H9 (cell line): Measurements from ENCODE around the gene SPECC1L. TPM values are rescaled to one million over a fixed set of nuclear protein-coding genes. Genes with fewer than 3 reads are reported as not detected.
A peak's percentile ranks its signal among the peaks of the same experiment; 100 is the strongest.

Source experiments
- DNase-seq: peaks from one replicate; pipeline ENCODE4 v3.0.0-alpha.2; 2017
- H2AFZ ChIP-seq: one replicate; pipeline ENCODE4 v1.6.1; 2013; ENCODE audit warnings: mild to moderate bottlenecking, low read length, control low read depth, moderate library complexity
- H2AK5ac ChIP-seq: 2 replicates; pipeline ENCODE4 v1.6.1; 2013; ENCODE audit warnings: low read length, control low read depth, mixed read lengths; ENCODE audit not compliant: insufficient read length
- H2BK120ac ChIP-seq: one replicate; pipeline ENCODE4 v1.6.1; 2013; ENCODE audit warnings: low read depth, mild to moderate bottlenecking, low read length, control low read depth, inconsistent platforms; ENCODE audit not compliant: poor library complexity, severe bottlenecking
- H2BK12ac ChIP-seq: 2 replicates; pipeline ENCODE4 v1.6.1; 2013; ENCODE audit warnings: low read length, control low read depth, mixed read lengths, low read depth; ENCODE audit not compliant: insufficient read length
- H2BK15ac ChIP-seq: 2 replicates; pipeline ENCODE4 v1.6.1; 2013; ENCODE audit warnings: low read depth, low read length, control low read depth
- H2BK20ac ChIP-seq: one replicate; pipeline ENCODE4 v1.6.1; 2013; ENCODE audit warnings: low read depth, mild to moderate bottlenecking, low read length, control low read depth, inconsistent platforms; ENCODE audit not compliant: poor library complexity, severe bottlenecking
- H2BK5ac ChIP-seq: 2 replicates; pipeline ENCODE4 v1.6.1; 2013; ENCODE audit warnings: low read length, control low read depth, mixed read lengths; ENCODE audit not compliant: insufficient read length
- H3K14ac ChIP-seq: 2 replicates; pipeline ENCODE4 v1.6.1; 2013; ENCODE audit warnings: low read length, control low read depth; ENCODE audit not compliant: insufficient read depth
- H3K18ac ChIP-seq: 2 replicates; pipeline ENCODE4 v1.6.1; 2013; ENCODE audit warnings: low read depth, mild to moderate bottlenecking, mixed read lengths, low read length, control low read depth; ENCODE audit not compliant: insufficient read length
- H3K23ac ChIP-seq: 2 replicates; pipeline ENCODE4 v1.6.1; 2013; ENCODE audit warnings: low read length, control low read depth, mixed read lengths, low read depth; ENCODE audit not compliant: insufficient read length
- H3K23me2 ChIP-seq: 2 replicates; pipeline ENCODE4 v1.6.1; 2013; ENCODE audit warnings: low read depth, mild to moderate bottlenecking, mixed read lengths, low read length, control low read depth; ENCODE audit not compliant: insufficient read length, poor library complexity, severe bottlenecking
- H3K27ac ChIP-seq: 2 replicates; pipeline ENCODE4 v1.5.1; 2013; ENCODE audit warnings: low read length, control low read depth, mixed read lengths, low read depth; ENCODE audit not compliant: insufficient read length
- H3K27me3 ChIP-seq: 2 replicates; pipeline ENCODE4 v1.6.1; 2013; ENCODE audit warnings: low read length, control low read depth, inconsistent platforms; ENCODE audit not compliant: insufficient read depth
- H3K4ac ChIP-seq: 2 replicates; pipeline ENCODE4 v1.6.1; 2013; ENCODE audit warnings: low read depth, mild to moderate bottlenecking, control low read depth, inconsistent platforms, low read length, moderate library complexity
- H3K4me1 ChIP-seq: 2 replicates; pipeline ENCODE4 v1.6.1; 2013; ENCODE audit warnings: low read length, control low read depth, inconsistent platforms; ENCODE audit not compliant: insufficient read depth
- H3K4me2 ChIP-seq: 2 replicates; pipeline ENCODE4 v1.6.1; 2013; ENCODE audit warnings: low read length, control low read depth, mixed read lengths; ENCODE audit not compliant: insufficient read length, insufficient read depth
- H3K56ac ChIP-seq: 2 replicates; pipeline ENCODE4 v1.6.1; 2013; ENCODE audit warnings: low read depth, mild to moderate bottlenecking, mixed read lengths, low read length, control low read depth; ENCODE audit not compliant: insufficient read length
- H3K79me1 ChIP-seq: 2 replicates; pipeline ENCODE4 v1.6.1; 2013; ENCODE audit warnings: low read depth, mild to moderate bottlenecking, moderate library complexity, low read length, control low read depth, inconsistent platforms; ENCODE audit not compliant: insufficient read depth, poor library complexity, severe bottlenecking
- H3K79me2 ChIP-seq: 2 replicates; pipeline ENCODE4 v1.6.1; 2013; ENCODE audit warnings: low read length, control low read depth, inconsistent platforms; ENCODE audit not compliant: insufficient read depth
- H3K9ac ChIP-seq: 2 replicates; pipeline ENCODE4 v1.6.1; 2013; ENCODE audit warnings: low read length, control low read depth, mixed read lengths; ENCODE audit not compliant: insufficient read length; ENCODE audit errors: extremely low read depth
- H3K9me3 ChIP-seq: one replicate; pipeline ENCODE4 v1.6.1; 2013; ENCODE audit warnings: low read depth, low read length, inconsistent platforms; ENCODE audit not compliant: control insufficient read depth
- H3T11ph ChIP-seq: one replicate; pipeline ENCODE4 v1.6.1; 2013; ENCODE audit warnings: mild to moderate bottlenecking, low read length, control low read depth, inconsistent platforms
- H4K20me1 ChIP-seq: one replicate; pipeline ENCODE4 v1.6.1; 2013; ENCODE audit not compliant: control insufficient read depth, insufficient read length, insufficient read depth
- H4K5ac ChIP-seq: 2 replicates; pipeline ENCODE4 v1.6.1; 2013; ENCODE audit warnings: low read depth, mild to moderate bottlenecking, mixed read lengths, low read length, control low read depth; ENCODE audit not compliant: insufficient read length
- H4K8ac ChIP-seq: replicated peaks from 2 replicates; pipeline ENCODE4 v1.6.1; 2013; ENCODE audit warnings: low read length, control low read depth, mixed read lengths, low read depth; ENCODE audit not compliant: insufficient read length
- H4K91ac ChIP-seq: 2 replicates; pipeline ENCODE4 v1.6.1; 2013; ENCODE audit warnings: low read depth, mild to moderate bottlenecking, moderate library complexity, mixed read lengths, low read length, control low read depth; ENCODE audit not compliant: insufficient read length
- H3K27ac Mint-ChIP-seq, 3 experiments: 2 replicates in 2 of 3; 3 replicates in 1 of 3; pipeline ENCODE4 v1.8.0; 2020 to 2021; ENCODE audit warnings: mixed read lengths in 3 of 3, mild to moderate bottlenecking in 1 of 3, moderate library complexity in 1 of 3
- H3K27me3 Mint-ChIP-seq: 2 replicates; pipeline ENCODE4 v1.8.0; 2021; ENCODE audit warnings: low read depth, mild to moderate bottlenecking, moderate library complexity, mixed read lengths
- H3K36me3 Mint-ChIP-seq, 3 experiments: 2 replicates in 2 of 3; 3 replicates in 1 of 3; pipeline ENCODE4 v1.8.0; 2020 to 2021; ENCODE audit warnings: low read depth in 3 of 3, mixed read lengths in 3 of 3; ENCODE audit not compliant: insufficient read depth in 1 of 3
- H3K4me1 Mint-ChIP-seq, 2 experiments: 2 replicates each; pipeline ENCODE4 v1.8.0; 2020; ENCODE audit warnings: mixed read lengths in 2 of 2
- H3K4me3 Mint-ChIP-seq, 2 experiments: 2 replicates in 1 of 2; 3 replicates in 1 of 2; pipeline ENCODE4 v1.8.0; 2020 to 2021; ENCODE audit warnings: mild to moderate bottlenecking in 2 of 2, mixed read lengths in 2 of 2, moderate library complexity in 1 of 2
- H3K9me3 Mint-ChIP-seq, 2 experiments: 2 replicates in 1 of 2; 3 replicates in 1 of 2; pipeline ENCODE4 v1.8.0; 2020; ENCODE audit warnings: mild to moderate bottlenecking in 2 of 2, mixed read lengths in 2 of 2, moderate library complexity in 1 of 2
- WGBS: extraction: QIAGEN DNeasy Blood & Tissue Kit; methylation state at CpG from one replicate; pipeline ENCODE4 v1.1.7; 2013; ENCODE audit warnings: missing lambda C conversion rate, low lambda C conversion rate, mixed read lengths; ENCODE audit not compliant: insufficient read length; ENCODE audit errors: extremely low coverage; 5-methylcytosine and 5-hydroxymethylcytosine counted together
- total RNA-seq: library from RNA; stranded (reverse); gene quantifications from 2 replicates; pipeline ENCODE4 v1.2.1, GENCODE V29; 2021
- TF ChIP-seq, protein P1 (sequence below): fragments of 200-600 bp; sonication (generic); conservative IDR thresholded peaks from 3 replicates; pipeline ENCODE4 v1.8.0; 2021; ENCODE audit warnings: antibody characterized with exemption, mild to moderate bottlenecking

SPECC1L gene
- total RNA-seq, 1 experiment from 2014 or later = 57.1 TPM

- no peak overlapping the region for H4K91ac ChIP-seq
- no peaks in the 10 kb centered on the region for H3K27me3 ChIP-seq
- Mint-ChIP-seq H3K4me3 (no peak overlapping the region), H3K27me3 (no peaks in the 10 kb centered on the region), H3K4me1 (peaks cover 35 to 44% of the 10 kb centered on the region in 2 experiments), H3K36me3 (peaks cover 2 to 4% (median 3%) of the 10 kb centered on the region in 3 experiments; a peak in 2 of 7 replicates), H3K27ac (peak overlapping the region; percentile 33 to 72 (median 68); a peak in 6 of 7 replicates), H3K9me3 (no peaks in the 10 kb centered on the region)
- no peaks in the 10 kb centered on the region; the same call in 1 of the 2 replicates for H3K4me1 ChIP-seq
- no peaks in the 10 kb centered on the region for H3K23me2 ChIP-seq
- no peak overlapping the region for H3K56ac ChIP-seq
- no peak overlapping the region for H4K8ac ChIP-seq
- no peak overlapping the region for H3T11ph ChIP-seq
- no peak overlapping the region for H2BK120ac ChIP-seq
- no peaks in the 10 kb centered on the region for H4K20me1 ChIP-seq
- H2BK5ac ChIP-seq = no peak overlapping the region
- no peaks in the 10 kb centered on the region for H3K9me3 ChIP-seq
- H3K27ac ChIP-seq = no peak overlapping the region
- peaks cover 2% of the 10 kb centered on the region for H3K79me1 ChIP-seq
- H3K9ac ChIP-seq = no peak overlapping the region
- no peak overlapping the region for H2BK15ac ChIP-seq
- no peak overlapping the region for H2AK5ac ChIP-seq
- H2AFZ ChIP-seq = no peak overlapping the region
- no peak overlapping the region for H4K5ac ChIP-seq
- no CpG with 5 or more reads among the region's 2 CpGs for WGBS
- H3K18ac ChIP-seq = no peak overlapping the region
- no peak for DNase-seq
- no peak overlapping the region for H2BK12ac ChIP-seq
- peaks cover 8% of the 10 kb centered on the region; the same call in 1 of the 2 replicates for H3K79me2 ChIP-seq
- H3K14ac ChIP-seq = no peak overlapping the region
- no peak overlapping the region for H3K23ac ChIP-seq
- H3K4ac ChIP-seq = no peak overlapping the region
- H3K4me2 ChIP-seq = no peak overlapping the region
- TF ChIP-seq, protein P1, sequence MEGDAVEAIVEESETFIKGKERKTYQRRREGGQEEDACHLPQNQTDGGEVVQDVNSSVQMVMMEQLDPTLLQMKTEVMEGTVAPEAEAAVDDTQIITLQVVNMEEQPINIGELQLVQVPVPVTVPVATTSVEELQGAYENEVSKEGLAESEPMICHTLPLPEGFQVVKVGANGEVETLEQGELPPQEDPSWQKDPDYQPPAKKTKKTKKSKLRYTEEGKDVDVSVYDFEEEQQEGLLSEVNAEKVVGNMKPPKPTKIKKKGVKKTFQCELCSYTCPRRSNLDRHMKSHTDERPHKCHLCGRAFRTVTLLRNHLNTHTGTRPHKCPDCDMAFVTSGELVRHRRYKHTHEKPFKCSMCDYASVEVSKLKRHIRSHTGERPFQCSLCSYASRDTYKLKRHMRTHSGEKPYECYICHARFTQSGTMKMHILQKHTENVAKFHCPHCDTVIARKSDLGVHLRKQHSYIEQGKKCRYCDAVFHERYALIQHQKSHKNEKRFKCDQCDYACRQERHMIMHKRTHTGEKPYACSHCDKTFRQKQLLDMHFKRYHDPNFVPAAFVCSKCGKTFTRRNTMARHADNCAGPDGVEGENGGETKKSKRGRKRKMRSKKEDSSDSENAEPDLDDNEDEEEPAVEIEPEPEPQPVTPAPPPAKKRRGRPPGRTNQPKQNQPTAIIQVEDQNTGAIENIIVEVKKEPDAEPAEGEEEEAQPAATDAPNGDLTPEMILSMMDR = no peak
- H2BK20ac ChIP-seq = no peak overlapping the region
These were observed 14.1 kb downstream of the SPECC1L start for GRCh38 chr22:24284747-24285203.
